HS-5 (cell line): ENCODE results near the gene CCDC80.
"Not testable (repeated sequence)": the region's sequence is repeated elsewhere in the genome, so short reads cannot be mapped to it uniquely, and the experiment has no call there.

ENCODE experiments used
- DNase-seq: peaks from one replicate; pipeline ENCODE4 v3.0.0-alpha.2; 2012; ENCODE audit warnings: low read depth

The CCDC80 gene

DNA sequence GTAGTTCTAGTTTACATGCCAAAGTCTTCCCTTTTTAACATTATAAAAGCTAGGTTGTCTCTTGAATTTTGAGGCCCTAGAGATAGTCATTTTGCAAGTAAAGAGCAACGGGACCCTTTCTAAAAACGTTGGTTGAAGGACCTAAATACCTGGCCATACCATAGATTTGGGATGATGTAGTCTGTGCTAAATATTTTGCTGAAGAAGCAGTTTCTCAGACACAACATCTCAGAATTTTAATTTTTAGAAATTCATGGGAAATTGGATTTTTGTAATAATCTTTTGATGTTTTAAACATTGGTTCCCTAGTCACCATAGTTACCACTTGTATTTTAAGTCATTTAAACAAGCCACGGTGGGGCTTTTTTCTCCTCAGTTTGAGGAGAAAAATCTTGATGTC lies 57.8 kb downstream of the CCDC80 start:
- no peak for DNase-seq

DNA sequence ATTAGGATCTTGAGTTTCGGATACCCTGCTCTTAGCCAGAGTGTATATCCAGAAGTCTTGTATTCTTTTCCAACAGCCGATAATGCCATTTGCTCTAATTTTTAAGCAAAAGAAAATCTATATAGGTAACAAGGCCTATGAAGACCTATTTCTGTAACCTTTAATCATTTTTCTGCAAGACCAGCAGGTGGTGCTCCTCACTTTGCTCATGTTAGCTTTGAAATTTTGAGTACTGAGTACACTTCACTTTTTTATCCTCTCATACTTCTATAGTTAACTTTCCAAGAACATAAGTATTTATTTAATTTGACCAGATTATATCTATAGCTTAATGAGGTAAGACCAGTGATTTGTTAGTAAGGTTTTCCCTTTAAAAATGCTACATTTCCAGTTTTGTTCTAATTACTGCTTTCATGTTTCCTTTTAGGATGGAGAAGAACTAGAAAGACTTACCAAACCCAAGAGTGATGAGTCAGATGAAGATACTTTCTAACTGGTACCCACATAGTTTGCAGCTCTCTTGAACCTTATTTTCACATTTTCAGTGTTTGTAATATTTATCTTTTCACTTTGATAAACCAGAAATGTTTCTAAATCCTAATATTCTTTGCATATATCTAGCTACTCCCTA lies 58.6 kb downstream of the CCDC80 start:
- DNase-seq: peak; percentile 37

DNA sequence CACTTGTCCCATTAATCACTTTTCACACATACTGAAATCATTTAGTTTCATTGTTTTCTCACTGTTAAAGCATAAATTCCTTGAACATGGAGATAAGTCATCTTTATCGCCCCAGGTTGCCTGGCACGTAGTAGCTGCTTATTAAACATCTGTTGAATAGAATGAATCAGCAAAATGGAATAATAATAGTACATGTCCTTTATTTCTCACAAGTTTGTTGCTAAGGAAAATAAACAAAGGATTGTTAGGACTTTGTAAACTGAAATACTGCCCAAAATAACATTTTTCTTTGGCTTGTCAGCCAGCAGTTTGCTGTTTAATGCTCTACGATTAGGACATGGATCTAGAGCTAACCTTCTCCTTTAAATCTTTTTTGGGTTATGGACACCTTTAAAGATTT lies 61.2 kb downstream of the CCDC80 start:
- DNase-seq: no peak

DNA sequence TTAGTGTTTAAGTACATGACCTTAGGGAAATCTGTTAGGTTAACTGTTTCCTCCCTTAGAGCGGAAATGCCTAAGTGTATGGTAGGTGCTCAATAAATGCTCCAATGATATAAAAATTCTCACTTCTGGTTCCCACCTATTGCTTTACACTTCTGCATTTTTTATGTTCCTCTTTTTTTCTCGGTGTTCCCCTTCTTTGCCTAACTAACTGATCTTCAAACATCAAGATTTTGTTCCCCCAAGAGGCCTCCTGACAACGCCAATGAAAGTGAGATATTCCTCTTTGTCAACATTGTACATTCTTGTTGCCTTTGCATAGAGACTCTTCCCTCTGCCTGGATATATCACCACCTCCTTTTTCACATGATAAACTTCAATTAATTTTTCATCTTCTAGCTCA lies 61.7 kb downstream of the CCDC80 start:
- DNase-seq: no peak

GRCh38 chr3:112572701-112573100 lies 68.2 kb downstream of the CCDC80 start:
- DNase-seq: no peak

DNA sequence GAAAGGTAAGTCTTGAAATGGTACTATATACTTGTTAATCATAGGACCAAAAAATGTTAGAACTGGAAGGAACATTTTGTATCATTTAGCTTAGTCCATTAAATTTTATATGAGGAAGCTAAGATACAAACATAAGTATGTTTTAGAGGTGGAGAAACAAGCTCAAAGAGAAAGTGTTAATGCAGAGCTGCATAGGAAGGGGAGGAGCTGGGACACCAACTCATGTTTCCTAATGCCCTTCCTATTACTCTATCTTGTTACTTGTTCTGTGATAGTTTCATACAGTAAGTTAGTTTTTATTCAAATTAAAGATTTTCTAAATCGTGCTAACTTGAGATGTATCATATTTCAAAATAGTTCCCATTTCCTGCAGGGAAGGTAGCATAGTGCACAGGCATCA lies 71.7 kb downstream of the CCDC80 start:
- DNase-seq: no peak

DNA sequence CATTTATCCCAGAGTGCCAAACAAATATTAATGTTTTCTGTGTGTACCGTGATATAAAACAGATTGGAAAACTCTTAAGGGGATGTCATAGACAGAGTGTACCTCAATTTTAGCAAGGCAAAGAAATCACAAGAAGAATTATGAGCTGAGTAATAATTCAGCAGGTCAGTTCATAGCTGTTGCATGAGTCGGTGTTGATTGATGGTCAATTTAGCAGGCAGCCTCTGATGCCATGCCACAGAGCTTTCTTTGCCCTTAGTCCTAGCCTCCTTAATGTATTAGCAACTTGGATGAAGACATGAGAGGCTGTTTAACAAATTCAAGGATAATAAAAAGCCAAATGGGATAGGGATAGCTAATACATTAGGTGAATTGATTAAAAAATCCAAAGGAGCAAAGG lies 72.3 kb downstream of the CCDC80 start:
- DNase-seq: peak; percentile 14

DNA sequence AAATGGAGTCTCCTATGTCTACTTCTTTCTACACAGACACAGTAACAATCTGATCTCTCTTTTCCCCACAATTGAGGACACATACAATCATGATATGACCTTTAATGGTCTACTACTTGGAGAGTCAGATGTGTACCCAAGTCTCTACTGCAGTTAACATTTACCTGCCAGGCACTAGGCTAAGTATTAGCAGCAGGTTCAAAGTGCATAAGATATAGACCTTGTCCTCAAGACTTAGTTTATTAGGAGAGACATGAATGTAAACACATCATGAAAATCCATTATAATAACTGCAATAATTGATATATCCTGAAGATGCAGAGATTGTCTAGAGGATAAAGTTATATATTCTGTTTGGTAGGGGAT lies 76.0 kb downstream of the CCDC80 start:
- DNase-seq: no peak

DNA sequence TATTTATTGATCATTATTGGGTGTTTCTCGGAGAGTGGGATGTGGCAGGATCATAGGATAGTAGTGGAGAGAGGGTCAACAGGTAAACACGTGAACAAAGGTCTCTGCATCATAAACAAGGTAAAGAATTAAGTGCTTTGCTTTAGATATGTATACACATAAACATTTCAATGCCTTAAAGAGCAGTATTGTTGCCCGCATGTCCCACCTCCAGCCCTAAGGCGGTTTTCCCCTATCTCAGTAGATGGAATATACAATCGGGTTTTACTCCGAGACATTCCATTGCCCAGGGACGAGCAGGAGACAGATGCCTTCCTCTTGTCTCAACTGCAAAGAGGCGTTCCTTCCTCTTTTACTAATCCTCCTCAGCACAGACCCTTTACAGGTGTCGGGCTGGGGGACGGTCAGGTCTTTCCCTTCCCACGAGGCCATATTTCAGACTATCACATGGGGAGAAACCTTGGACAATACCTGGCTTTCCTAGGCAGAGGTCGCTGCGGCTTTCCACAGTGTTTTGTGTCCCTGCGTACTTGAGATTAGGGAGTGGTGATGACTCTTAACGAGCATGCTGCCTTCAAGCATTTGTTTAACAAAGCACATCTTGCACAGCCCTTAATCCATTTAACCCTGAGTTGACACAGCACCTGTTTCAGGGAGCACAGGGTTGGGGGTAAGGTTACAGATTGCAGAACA lies 76.5 kb downstream of the CCDC80 start:
- not testable (repeated sequence) for DNase-seq

GRCh38 chr3:112561734-112562529 lies 79.0 kb downstream of the CCDC80 start, which contains the start of the genes ATG3 and SLC35A5:
ATG3 (minus strand) TSS chr3:112561962; CDS start chr3:112561528, 434 bp downstream.
SLC35A5 (plus strand) TSS chr3:112562045; CDS start chr3:112563404, 1,359 bp downstream.
- peak; percentile 96 for DNase-seq

- no peak for DNase-seq
Observed at GRCh38 chr3:112561484-112561733, 79.5 kb downstream of the CCDC80 start.

DNA sequence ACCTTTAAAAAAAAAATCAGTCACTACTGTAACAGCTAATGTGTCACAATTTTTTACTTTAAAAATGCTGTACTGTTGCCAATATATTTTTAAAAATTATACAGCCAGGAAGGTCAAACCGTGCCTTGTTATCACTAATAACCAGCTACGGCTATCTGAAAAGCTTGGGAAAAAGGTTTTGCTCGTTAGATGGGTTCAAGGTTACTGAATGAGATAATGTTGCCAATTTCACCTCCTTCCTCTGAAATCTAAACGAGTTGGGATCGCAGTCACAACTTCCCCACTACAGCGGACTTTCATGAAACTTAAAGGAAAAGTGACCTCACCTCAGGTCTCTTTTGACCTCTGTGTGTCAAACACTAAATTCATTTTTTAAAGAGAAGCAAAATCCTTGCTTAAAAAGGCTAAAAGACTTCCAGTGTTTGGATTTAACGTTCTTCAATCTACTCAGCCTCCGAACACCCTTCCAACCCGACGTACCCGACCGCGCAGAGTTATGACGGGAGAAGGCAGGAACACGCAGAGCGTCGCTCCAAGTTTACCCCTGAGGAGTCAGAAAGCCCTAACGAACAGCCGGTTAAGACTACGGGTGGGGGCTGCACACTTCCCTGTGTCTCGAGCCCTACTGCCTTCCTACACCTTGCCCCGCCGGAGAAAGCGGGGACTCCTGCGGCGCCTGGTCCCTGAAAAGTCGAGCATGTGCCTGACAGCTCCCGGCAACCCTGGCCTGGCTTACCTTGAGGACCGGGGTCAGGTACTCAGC lies 80.0 kb downstream of the CCDC80 start:
- peak; percentile 63 for DNase-seq

DNA sequence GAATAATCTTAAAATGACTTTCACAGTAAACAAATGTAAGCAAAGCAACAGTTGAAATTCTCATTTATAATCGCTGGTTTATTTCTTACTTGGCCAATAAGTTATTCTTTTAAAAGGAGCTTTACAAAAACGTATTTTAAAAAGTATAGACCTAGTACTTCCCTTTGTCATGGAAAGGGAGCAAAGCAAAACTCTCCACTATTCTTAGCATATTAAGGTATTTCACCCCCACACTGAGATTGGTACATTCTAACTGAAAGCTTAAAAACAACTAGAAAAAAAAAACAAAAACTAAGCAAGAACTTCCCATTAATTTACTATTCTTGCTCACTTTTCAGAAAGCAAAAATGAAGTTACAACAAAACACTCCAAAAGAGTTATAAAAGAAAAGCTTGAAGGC lies 80.6 kb downstream of the CCDC80 start:
- DNase-seq: no peak

- no peak for DNase-seq
Observed at GRCh38 chr3:112557976-112558375, 83.0 kb downstream of the CCDC80 start.

GRCh38 chr3:112555535-112556170 lies 85.3 kb downstream of the CCDC80 start:
- no peak for DNase-seq

GRCh38 chr3:112550859-112551258 lies 90.1 kb downstream of the CCDC80 start:
- DNase-seq: no peak
